A549 (cell line): ENCODE measurements around the gene MBNL3.

Experiments used
- BCL3 ChIP-seq: fragments of >200 bp; sonication (Bioruptor Twin); formaldehyde crosslinking; IDR thresholded peaks from 3 replicates; pipeline ENCODE4 v1.6.1; 2016
- CBX2 ChIP-seq: fragments of 200-600 bp; sonication (generic); IDR thresholded peaks from 2 replicates; pipeline ENCODE4 v1.6.1; 2016; ENCODE audit warnings: low read depth, mild to moderate bottlenecking, borderline replicate concordance
- CTCF ChIP-seq: fragments of >200 bp; sonication (Bioruptor Twin); formaldehyde crosslinking; IDR thresholded peaks from 3 replicates; pipeline ENCODE4 v1.5.1; 2016
- E2F6 ChIP-seq: IDR thresholded peaks from 2 replicates; pipeline ENCODE4 v1.6.1; 2012; ENCODE audit warnings: low read depth, borderline replicate concordance
- ELK1 ChIP-seq: fragments of 150-350 bp; IDR thresholded peaks from 2 replicates; pipeline ENCODE4 v1.6.1; 2014; ENCODE audit warnings: low read depth, mild to moderate bottlenecking, low read length
- EP300 ChIP-seq, 2 experiments: fragments of >200 bp; sonication (Bioruptor Twin); formaldehyde crosslinking; IDR thresholded peaks; 2 replicates in 1 of 2; 3 replicates in 1 of 2; pipeline ENCODE4 v1.6.1; 2016 to 2017
- MAX ChIP-seq: IDR thresholded peaks from 2 replicates; pipeline ENCODE4 v1.6.1; 2012
- MAZ ChIP-seq: fragments of 150-350 bp; IDR thresholded peaks from 2 replicates; pipeline ENCODE4 v1.6.1; 2014; ENCODE audit warnings: antibody characterized with exemption, low read depth, low read length, borderline replicate concordance
- PHF8 ChIP-seq: fragments of 200-600 bp; sonication (generic); IDR thresholded peaks from 2 replicates; pipeline ENCODE4 v1.6.1; 2016; ENCODE audit warnings: low read depth, mild to moderate bottlenecking, antibody characterized with exemption, moderate library complexity, borderline replicate concordance
- POLR2A ChIP-seq: IDR thresholded peaks from 2 replicates; pipeline ENCODE4 v1.6.1; 2012; ENCODE audit warnings: mild to moderate bottlenecking, low read length
- SMC3 ChIP-seq: fragments of >200 bp; sonication (Bioruptor Twin); formaldehyde crosslinking; IDR thresholded peaks from 3 replicates; pipeline ENCODE4 v1.6.1; 2018; ENCODE audit warnings: inconsistent platforms
- TFCP2L1 ChIP-seq: fragments of 250-450 bp; sonication (Bioruptor Pico); IDR thresholded peaks from 2 replicates; pipeline ENCODE4 v1.5.0; 2021; ENCODE audit warnings: mild to moderate bottlenecking
- USF2 ChIP-seq: fragments of 450-650 bp; IDR thresholded peaks from 2 replicates; pipeline ENCODE4 v1.6.1; 2014; ENCODE audit warnings: antibody characterized with exemption

GRCh38 chrX:132433001-132433400 lies 55.8 kb downstream of the MBNL3 start:
- TF ChIP-seq POLR2A (no peak), PHF8 (no peak), USF2 (no peak), CTCF (no peak), ELK1 (no peak), BCL3 (no peak), MAX (no peak), EP300 (IDR thresholded peaks at IDR 0.05) (no peak), SMC3 (no peak), MAZ (no peak), CBX2 (no peak), E2F6 (no peak), TFCP2L1 (CRISPR knock-in tag) (no peak)
